Measurements from ENCODE around the gene CAMTA1. TPM values are rescaled to one million over a fixed set of nuclear protein-coding genes. Genes with fewer than 3 reads are reported as not detected.

Gene CAMTA1
- total RNA-seq, 2 donors from 2014 or later: 100 to 102 TPM

GRCh38 chr1:7208647-7209180 lies 423.5 kb downstream of the CAMTA1 start:
- WGBS: 83% methylated on average over 7 of the region's 7 CpGs
- H3K27me3 ChIP-seq (replicated peaks; ENCODE audit: insufficient read depth): peaks cover 2% of the 10 kb centered on the region
- no peak for DNase-seq (ENCODE audit: low spot score)
- intact Hi-C loops (cut with DNase I): loop anchor here (5.0 kb wide), 1 partner anchor 166 kb away; no protein-coding TSS in a partner anchor
- no peaks in the 10 kb centered on the region for H3K36me3 ChIP-seq
- H3K4me1 ChIP-seq (replicated peaks): no peaks in the 10 kb centered on the region
- no peaks in the 10 kb centered on the region for H3K9me3 ChIP-seq
- H3K27ac ChIP-seq: no peak overlapping the region
- TF ChIP-seq POLR2AphosphoS5 (IDR thresholded peaks at IDR 0.05) (no peak), CTCF (IDR thresholded peaks at IDR 0.05) (no peak), POLR2A (IDR thresholded peaks at IDR 0.05) (no peak)
- no peak overlapping the region for H3K4me3 ChIP-seq

GRCh38 chr1:7209336-7209735 lies 424.1 kb downstream of the CAMTA1 start:
- Histone ChIP-seq H3K9me3 (no peaks in the 10 kb centered on the region), H3K4me1 (replicated peaks) (no peaks in the 10 kb centered on the region), H3K27me3 (replicated peaks; ENCODE audit: insufficient read depth) (peaks cover 2% of the 10 kb centered on the region), H3K27ac (no peak overlapping the region), H3K36me3 (no peaks in the 10 kb centered on the region), H3K4me3 (no peak overlapping the region)
- DNase-seq (ENCODE audit: low spot score): no peak
- TF ChIP-seq CTCF (IDR thresholded peaks at IDR 0.05) (no peak), POLR2AphosphoS5 (IDR thresholded peaks at IDR 0.05) (no peak), POLR2A (IDR thresholded peaks at IDR 0.05) (no peak)
- WGBS: 65% methylated on average over 3 of the region's 3 CpGs
- intact Hi-C loops (cut with DNase I): loop anchor here (5.0 kb wide), 1 partner anchor 167 kb away; no protein-coding TSS in a partner anchor

GRCh38 chr1:7218210-7218832 lies 433.1 kb downstream of the CAMTA1 start:
- no peak for DNase-seq (ENCODE audit: low spot score)
- no peak overlapping the region for H3K4me3 ChIP-seq
- H3K36me3 ChIP-seq: no peaks in the 10 kb centered on the region
- H3K27me3 ChIP-seq (replicated peaks; ENCODE audit: insufficient read depth): no peaks in the 10 kb centered on the region
- no peaks in the 10 kb centered on the region for H3K9me3 ChIP-seq
- WGBS: 19% methylated on average over 9 of the region's 9 CpGs
- no peak overlapping the region for H3K27ac ChIP-seq
- intact Hi-C loops (cut with DNase I): loop anchor here (5.0 kb wide), 2 partner anchors 426 to 496 kb away; no protein-coding TSS in a partner anchor
- TF ChIP-seq POLR2AphosphoS5 (IDR thresholded peaks at IDR 0.05) (no peak), CTCF (IDR thresholded peaks at IDR 0.05) (peak in 3 of 4 experiments; percentile 54 to 72 (median 62))
- H3K4me1 ChIP-seq (replicated peaks): no peaks in the 10 kb centered on the region

GRCh38 chr1:7219031-7219430 lies 433.8 kb downstream of the CAMTA1 start:
- Histone ChIP-seq H3K4me1 (replicated peaks) (no peaks in the 10 kb centered on the region), H3K4me3 (no peak overlapping the region), H3K27me3 (replicated peaks; ENCODE audit: insufficient read depth) (no peaks in the 10 kb centered on the region), H3K36me3 (no peaks in the 10 kb centered on the region), H3K9me3 (no peaks in the 10 kb centered on the region), H3K27ac (no peak overlapping the region)
- no peak for TF ChIP-seq POLR2A (IDR thresholded peaks at IDR 0.05)
- no peak for TF ChIP-seq CTCF (IDR thresholded peaks at IDR 0.05)
- no peak for TF ChIP-seq POLR2AphosphoS5 (IDR thresholded peaks at IDR 0.05)
- WGBS: 59% methylated on average over 10 of the region's 10 CpGs
- intact Hi-C loops (cut with DNase I): loop anchor here (5.0 kb wide), 2 partner anchors 427 to 497 kb away; no protein-coding TSS in a partner anchor
- DNase-seq (ENCODE audit: low spot score): no peak

GRCh38 chr1:7220007-7220406 lies 434.8 kb downstream of the CAMTA1 start:
- WGBS: 89% methylated on average over 10 of the region's 10 CpGs
- Histone ChIP-seq H3K27ac (no peak overlapping the region), H3K27me3 (replicated peaks; ENCODE audit: insufficient read depth) (no peaks in the 10 kb centered on the region), H3K4me1 (replicated peaks) (no peaks in the 10 kb centered on the region), H3K9me3 (no peaks in the 10 kb centered on the region), H3K36me3 (no peaks in the 10 kb centered on the region), H3K4me3 (no peak overlapping the region)
- DNase-seq (ENCODE audit: low spot score): no peak
- intact Hi-C loops (cut with DNase I): loop anchor here (10.0 kb wide), 1 partner anchor 425 kb away; no protein-coding TSS in a partner anchor
- no peak for TF ChIP-seq POLR2A (IDR thresholded peaks at IDR 0.05)
- TF ChIP-seq CTCF (IDR thresholded peaks at IDR 0.05): no peak
- TF ChIP-seq POLR2AphosphoS5 (IDR thresholded peaks at IDR 0.05): no peak

Measured in prostate gland (tissue), 2 donors.